T-helper 1 cell treated with Interleukin-12 subunit alpha and Interleukin-12 subunit beta and Interleukin-4 antibody, amounts not matched to agents 30 ng/mL and 1 ng/mL, for 36 hours (primary cell): ENCODE data around the gene FAM13B. TPM values are rescaled to one million over a fixed set of nuclear protein-coding genes. Genes with fewer than 3 reads are reported as not detected.

Experiments used
- intact Hi-C: fragments of 100-400 bp; cut with micrococcal nuclease; formaldehyde crosslinking; loops from one replicate; pipeline ENCODE4 v1.15.1; 2024
- total RNA-seq: library from RNA; stranded (reverse); gene quantifications from 2 replicates; pipeline ENCODE4 v1.2.3, GENCODE V29; 2022

Gene FAM13B
- total RNA-seq, 1 donor from 2014 or later, result 35.4 TPM

GRCh38 chr5:137901011-137901817 lies 131.7 kb downstream of the FAM13B start:
- intact Hi-C loops, result no loop called here

DNA sequence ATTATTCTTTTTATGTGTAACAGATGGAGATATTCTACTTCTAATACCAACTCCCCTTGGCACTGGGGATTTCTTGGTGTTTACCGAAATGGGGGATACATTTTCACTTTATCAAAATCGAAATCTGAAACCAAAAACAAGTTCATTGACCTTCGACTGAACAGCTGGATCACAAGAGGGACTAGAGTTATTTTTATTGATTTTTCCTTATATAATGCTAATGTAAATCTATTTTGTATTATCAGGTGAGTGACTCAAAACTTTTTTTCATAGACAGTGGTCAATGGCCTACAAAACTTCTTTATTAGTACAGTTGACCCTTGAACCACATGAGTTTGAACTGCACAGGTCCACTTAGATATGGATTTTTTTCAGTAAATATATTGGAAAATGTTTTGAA lies 133.4 kb downstream of the FAM13B start:
- intact Hi-C loops, result no loop called here

- intact Hi-C loops, result no loop called here
Measured at GRCh38 chr5:137896560-137896959, 136.3 kb downstream of the FAM13B start.

DNA sequence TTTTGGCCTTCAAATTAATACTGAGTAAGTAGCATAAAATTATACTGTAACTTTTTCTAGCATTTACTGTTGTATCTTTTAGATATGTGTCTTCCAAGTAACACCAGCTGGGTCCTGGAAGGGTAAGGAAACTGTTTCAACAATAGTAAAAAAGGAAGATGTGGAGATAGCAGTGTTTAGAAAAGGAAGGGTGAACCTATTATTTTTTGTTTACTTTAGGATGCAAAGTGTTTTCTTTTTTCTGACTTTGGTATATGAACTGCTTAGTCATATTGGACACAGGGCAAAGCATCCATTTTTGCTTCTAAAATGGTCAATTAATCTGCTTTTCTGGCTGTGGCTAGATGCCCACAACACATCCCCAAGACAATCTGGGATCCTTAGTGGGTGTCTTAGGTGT lies 138.3 kb downstream of the FAM13B start:
- intact Hi-C loops, result no loop called here

- intact Hi-C loops, result no loop called here
Measured at GRCh38 chr5:137891849-137892248, 141.0 kb downstream of the FAM13B start.

GRCh38 chr5:137890845-137891244 lies 142.0 kb downstream of the FAM13B start:
- intact Hi-C loops, result no loop called here

GRCh38 chr5:137888863-137889759 lies 143.8 kb downstream of the FAM13B start, which contains the start of gene PKD2L2:
Gene PKD2L2, plus strand, starts transcription at chr5:137889457. Its CDS starts 35 bp downstream, at chr5:137889492.
- intact Hi-C loops, result loop anchor here (1.0 to 2.0 kb wide), 3 partner anchors 135 to 244 kb away; partner anchors contain the start of gene HNRNPA0

GRCh38 chr5:137888466-137888862 lies 144.4 kb downstream of the FAM13B start:
- intact Hi-C loops, result loop anchor here (2.0 kb wide), 1 partner anchor 244 kb away; no protein-coding TSS in a partner anchor

Other genes starting within 250 kb of the FAM13B start
- gene MYOT, start 165.2 kb downstream of the FAM13B start, total RNA-seq, result not detected in 2 replicates
- gene PKD2L2, start 143.6 kb downstream of the FAM13B start, total RNA-seq, result not detected in 2 replicates
- gene WNT8A, start 51.0 kb upstream of the FAM13B start, total RNA-seq, result not detected in 2 replicates
- not detected in 2 replicates for gene NME5, start 106.3 kb upstream of the FAM13B start, total RNA-seq
- 53.6 and 62.5 TPM in 2 replicates for gene BRD8, start 145.6 kb upstream of the FAM13B start, total RNA-seq
- gene KIF20A, start 146.0 kb upstream of the FAM13B start, total RNA-seq, result 30.2 and 33.3 TPM in 2 replicates
- gene CDC23, start 180.2 kb upstream of the FAM13B start, total RNA-seq, result 34.3 and 40.7 TPM in 2 replicates
- gene GFRA3, start 241.5 kb upstream of the FAM13B start, total RNA-seq, result 0.10 and 0.17 TPM in 2 replicates